Embryonic facial prominence (tissue), 1 donor: Measurements from ENCODE around the gene DMC1.
"Not testable (repeated sequence)": the region's sequence is repeated elsewhere in the genome, so short reads cannot be mapped to it uniquely, and the experiment has no call there.

Experiments used
- DNase-seq: peaks from one replicate; pipeline ENCODE4 v3.0.0-alpha.2; 2016; ENCODE audit errors: extremely low spot score

DMC1 gene

GRCh38 chr22:38569972-38570778, at the start of gene DMC1:
Gene DMC1, minus strand, starts transcription at chr22:38570183. Its CDS starts 1,927 bp downstream, at chr22:38568256.
- DNase-seq, result peak; percentile 89

GRCh38 chr22:38618682-38619081, 48.7 kb upstream of the DMC1 start:
- DNase-seq, result no peak

GRCh38 chr22:38618258-38618657, 48.3 kb upstream of the DMC1 start:
- no peak for DNase-seq

GRCh38 chr22:38615064-38615405, 45.1 kb upstream of the DMC1 start:
- not testable (repeated sequence) for DNase-seq

- DNase-seq, result no peak
Measured at GRCh38 chr22:38614332-38615063, 44.5 kb upstream of the DMC1 start.

GRCh38 chr22:38613588-38613987, 43.6 kb upstream of the DMC1 start:
- DNase-seq, result no peak

- DNase-seq, result no peak
Measured at GRCh38 chr22:38612217-38613006, 42.4 kb upstream of the DMC1 start.

- DNase-seq, result no peak
Measured at GRCh38 chr22:38611559-38611958, 41.6 kb upstream of the DMC1 start.

GRCh38 chr22:38610234-38610633, 40.3 kb upstream of the DMC1 start:
- no peak for DNase-seq

- DNase-seq, result no peak
Measured at GRCh38 chr22:38608992-38609750, 39.2 kb upstream of the DMC1 start.

GRCh38 chr22:38607680-38608079, 37.7 kb upstream of the DMC1 start:
- DNase-seq, result no peak

GRCh38 chr22:38602166-38602565, 32.2 kb upstream of the DMC1 start:
- no peak for DNase-seq

- no peak for DNase-seq
Measured at GRCh38 chr22:38601221-38601764, 31.3 kb upstream of the DMC1 start.

GRCh38 chr22:38599466-38599865, 29.5 kb upstream of the DMC1 start:
- DNase-seq, result no peak

GRCh38 chr22:38582923-38583322, 12.9 kb upstream of the DMC1 start:
- not testable (repeated sequence) for DNase-seq

- DNase-seq, result no peak
Measured at GRCh38 chr22:38578505-38578904, 8.5 kb upstream of the DMC1 start.

GRCh38 chr22:38572065-38572464, 2.1 kb upstream of the DMC1 start:
- DNase-seq, result peak; percentile 56

GRCh38 chr22:38570779-38571364, 889 bp upstream of the DMC1 start:
- DNase-seq, result no peak

- DNase-seq, result no peak
Measured at GRCh38 chr22:38569181-38569971, 607 bp downstream of the DMC1 start.
